K562 (cell line): ENCODE results near the gene JUND. TPM values are rescaled to one million over a fixed set of nuclear protein-coding genes. Genes with fewer than 3 reads are reported as not detected.

Source experiments
- ELF2 ChIP-seq: fragments of 250-450 bp; sonication (Bioruptor Pico); IDR thresholded peaks from 2 replicates; pipeline ENCODE4 v1.5.0; 2021; ENCODE audit warnings: mild to moderate bottlenecking
- GABPB1 ChIP-seq: sonication (generic); formaldehyde crosslinking; IDR thresholded peaks from 2 replicates; pipeline ENCODE4 v1.8.0; 2022; ENCODE audit warnings: mild to moderate bottlenecking, missing genetic modification reagents
- HNRNPK ChIP-seq: fragments of 200-400 bp; formaldehyde crosslinking; IDR thresholded peaks from one replicate; pipeline ENCODE4 v1.6.1; 2018; ENCODE audit warnings: mild to moderate bottlenecking, low read depth, low read length; ENCODE audit not compliant: poor library complexity, severe bottlenecking
- IFI16 ChIP-seq: fragments of 250-450 bp; sonication (Bioruptor Pico); IDR thresholded peaks from 2 replicates; pipeline ENCODE4 v2.1.2; 2022; ENCODE audit warnings: mild to moderate bottlenecking, inconsistent platforms
- RAD51 ChIP-seq: fragments of 450-650 bp; IDR thresholded peaks from 2 replicates; pipeline ENCODE4 v1.7.1; 2016; ENCODE audit warnings: low read depth, mild to moderate bottlenecking, borderline replicate concordance
- RBM15 ChIP-seq: fragments of 200-400 bp; formaldehyde crosslinking; IDR thresholded peaks from 2 replicates; pipeline ENCODE4 v1.6.1; 2018; ENCODE audit warnings: mild to moderate bottlenecking, low read length, moderate library complexity; ENCODE audit not compliant: insufficient read depth
- RHOXF2B ChIP-seq: fragments of 250-450 bp; sonication (Bioruptor Pico); conservative IDR thresholded peaks from 2 replicates; pipeline ENCODE4 v1.5.1; 2021
- SREBF2 ChIP-seq: sonication (generic); formaldehyde crosslinking; IDR thresholded peaks from 2 replicates; pipeline ENCODE4 v1.4.0; 2020; ENCODE audit warnings: mild to moderate bottlenecking, missing genetic modification reagents
- STAT5B ChIP-seq: fragments of 250-450 bp; sonication (Bioruptor Pico); IDR thresholded peaks from 2 replicates; pipeline ENCODE4 v1.8.0; 2021; ENCODE audit warnings: mild to moderate bottlenecking, inconsistent platforms
- TBL1XR1 ChIP-seq, 2 experiments: IDR thresholded peaks; 2 replicates each; pipeline ENCODE4 v1.6.1; 2012; ENCODE audit warnings: improper control_type of control experiment in 2 of 2, low read length in 2 of 2, mild to moderate bottlenecking in 1 of 2
- WHSC1 ChIP-seq: IDR thresholded peaks from one replicate; pipeline ENCODE4 v1.6.1; 2012; ENCODE audit warnings: low read length, control low read depth, inconsistent platforms
- ZFP30 ChIP-seq: fragments of 250-450 bp; sonication (Bioruptor Pico); IDR thresholded peaks from 2 replicates; pipeline ENCODE4 v1.8.0; 2022; ENCODE audit warnings: moderate library complexity, mild to moderate bottlenecking, inconsistent platforms, borderline replicate concordance
- ZFP91 ChIP-seq: sonication (generic); formaldehyde crosslinking; IDR thresholded peaks from 2 replicates; pipeline ENCODE4 v1.8.0; 2022; ENCODE audit warnings: mild to moderate bottlenecking, missing genetic modification reagents
- ZFPM2 ChIP-seq: fragments of 250-450 bp; sonication (Bioruptor Pico); IDR thresholded peaks from 2 replicates; pipeline ENCODE4 v1.5.1; 2022; ENCODE audit warnings: mild to moderate bottlenecking
- ZNF311 ChIP-seq: fragments of 250-450 bp; sonication (Bioruptor Pico); IDR thresholded peaks from 2 replicates; pipeline ENCODE4 v1.4.0; 2020; ENCODE audit warnings: mild to moderate bottlenecking, moderate library complexity
- ZNF586 ChIP-seq: fragments of 450-650 bp; formaldehyde crosslinking; conservative IDR thresholded peaks from 2 replicates; pipeline ENCODE4 v1.4.0; 2020; ENCODE audit warnings: mild to moderate bottlenecking, moderate library complexity
- ZNF830 ChIP-seq: fragments of 250-450 bp; sonication (Bioruptor Pico); IDR thresholded peaks from 2 replicates; pipeline ENCODE4 v1.5.0; 2021; ENCODE audit warnings: mild to moderate bottlenecking
- polyA plus RNA-seq, 8 experiments: library from polyadenylated mRNA; depleted of rRNA in 4 of 8; stranded (reverse) in 5 of 8; unstranded in 3 of 8; fragments of >200 nt; fragmentation: Nextera tagmentation in 2 of 8; fragmentation: Illumina TruSeq in 1 of 8; extraction: Ambion mirVana in 2 of 8; extraction: Trizol in 1 of 8; gene quantifications; 2 replicates each; pipeline versions ENCODE4 v1.2.1 to v1.2.3, GENCODE V29; 2011 to 2014; ENCODE audit warnings: inconsistent platforms in 1 of 8, missing spikeins in 1 of 8
- total RNA-seq, 7 experiments: library from RNA; depleted of rRNA in 6 of 7; stranded (reverse); fragments of >200 nt in 6 of 7; fragmentation: Illumina TruSeq in 2 of 7; extraction: Trizol in 2 of 7; gene quantifications; 2 replicates each; pipeline versions ENCODE4 v1.2.1 to v1.2.3, GENCODE V29; 2011 to 2021; ENCODE audit warnings: low replicate concordance in 1 of 7
- TF ChIP-seq, protein P1 (sequence below), 2 experiments: fragments of 450-650 bp; conservative IDR thresholded peaks; 2 replicates each; pipeline ENCODE4 v1.6.1; 2017; ENCODE audit warnings: mild to moderate bottlenecking in 2 of 2, moderate library complexity in 2 of 2
- TF ChIP-seq, protein P2 (sequence below): IDR thresholded peaks from 3 replicates; pipeline ENCODE4 v1.6.1; 2011; ENCODE audit warnings: borderline replicate concordance, mild to moderate bottlenecking, moderate library complexity; ENCODE audit not compliant: insufficient read length; ENCODE audit errors: extremely low read depth
- TF ChIP-seq, protein P3 (sequence below): fragments of 200-800 bp; sonication (Bioruptor generic); IDR thresholded peaks from 2 replicates; pipeline ENCODE4 v1.6.1; 2017; ENCODE audit warnings: missing genetic modification characterization, missing compliant biosample characterization

JUND gene
- total and polyA plus RNA-seq, 9 of the 15 experiments (the other 6 are each of a cell fraction or from before 2014, with no cell fraction given) = 6.4 to 286 (median 42.3) TPM

GRCh38 chr19:18291590-18292461 lies 10.4 kb upstream of the JUND start (continued):
- TF ChIP-seq ZFP91 = 0 out of 2 replicates have a peak, but pooled peaks have one; percentile 19
- no peak; the same call in 1 of the 2 replicates for TF ChIP-seq ZNF311 (CRISPR knock-in tag)
- no peak for TF ChIP-seq STAT5B (CRISPR knock-in tag)
- no peak for TF ChIP-seq RBM15
- TF ChIP-seq ELF2 = no peak
- TF ChIP-seq RHOXF2B (CRISPR knock-in tag) = no peak
- no peak for TF ChIP-seq ZNF586 (CRISPR knock-in tag)
- TF ChIP-seq, protein P1, sequence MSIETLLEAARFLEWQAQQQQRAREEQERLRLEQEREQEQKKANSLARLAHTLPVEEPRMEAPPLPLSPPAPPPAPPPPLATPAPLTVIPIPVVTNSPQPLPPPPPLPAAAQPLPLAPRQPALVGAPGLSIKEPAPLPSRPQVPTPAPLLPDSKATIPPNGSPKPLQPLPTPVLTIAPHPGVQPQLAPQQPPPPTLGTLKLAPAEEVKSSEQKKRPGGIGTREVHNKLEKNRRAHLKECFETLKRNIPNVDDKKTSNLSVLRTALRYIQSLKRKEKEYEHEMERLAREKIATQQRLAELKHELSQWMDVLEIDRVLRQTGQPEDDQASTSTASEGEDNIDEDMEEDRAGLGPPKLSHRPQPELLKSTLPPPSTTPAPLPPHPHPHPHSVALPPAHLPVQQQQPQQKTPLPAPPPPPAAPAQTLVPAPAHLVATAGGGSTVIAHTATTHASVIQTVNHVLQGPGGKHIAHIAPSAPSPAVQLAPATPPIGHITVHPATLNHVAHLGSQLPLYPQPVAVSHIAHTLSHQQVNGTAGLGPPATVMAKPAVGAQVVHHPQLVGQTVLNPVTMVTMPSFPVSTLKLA (conservative IDR thresholded peaks at IDR 0.05) = peak; percentile 62 to 76
- no peak for TF ChIP-seq IFI16 (CRISPR knock-in tag)
- TF ChIP-seq ZFP30 = no peak
- peak; percentile 72 for TF ChIP-seq GABPB1 (CRISPR knock-in tag)
- peak; percentile 40; the same call in 1 of the 2 replicates for TF ChIP-seq RAD51
- TF ChIP-seq TBL1XR1 (IDR thresholded peaks at IDR 0.05; ENCODE audit: low read length in 2 of 2) = no peak
- TF ChIP-seq, protein P2, sequence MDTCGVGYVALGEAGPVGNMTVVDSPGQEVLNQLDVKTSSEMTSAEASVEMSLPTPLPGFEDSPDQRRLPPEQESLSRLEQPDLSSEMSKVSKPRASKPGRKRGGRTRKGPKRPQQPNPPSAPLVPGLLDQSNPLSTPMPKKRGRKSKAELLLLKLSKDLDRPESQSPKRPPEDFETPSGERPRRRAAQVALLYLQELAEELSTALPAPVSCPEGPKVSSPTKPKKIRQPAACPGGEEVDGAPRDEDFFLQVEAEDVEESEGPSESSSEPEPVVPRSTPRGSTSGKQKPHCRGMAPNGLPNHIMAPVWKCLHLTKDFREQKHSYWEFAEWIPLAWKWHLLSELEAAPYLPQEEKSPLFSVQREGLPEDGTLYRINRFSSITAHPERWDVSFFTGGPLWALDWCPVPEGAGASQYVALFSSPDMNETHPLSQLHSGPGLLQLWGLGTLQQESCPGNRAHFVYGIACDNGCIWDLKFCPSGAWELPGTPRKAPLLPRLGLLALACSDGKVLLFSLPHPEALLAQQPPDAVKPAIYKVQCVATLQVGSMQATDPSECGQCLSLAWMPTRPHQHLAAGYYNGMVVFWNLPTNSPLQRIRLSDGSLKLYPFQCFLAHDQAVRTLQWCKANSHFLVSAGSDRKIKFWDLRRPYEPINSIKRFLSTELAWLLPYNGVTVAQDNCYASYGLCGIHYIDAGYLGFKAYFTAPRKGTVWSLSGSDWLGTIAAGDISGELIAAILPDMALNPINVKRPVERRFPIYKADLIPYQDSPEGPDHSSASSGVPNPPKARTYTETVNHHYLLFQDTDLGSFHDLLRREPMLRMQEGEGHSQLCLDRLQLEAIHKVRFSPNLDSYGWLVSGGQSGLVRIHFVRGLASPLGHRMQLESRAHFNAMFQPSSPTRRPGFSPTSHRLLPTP = no peak
- TF ChIP-seq ZFPM2 (CRISPR knock-in tag) = no peak; the same call in 1 of the 2 replicates
- TF ChIP-seq SREBF2 (CRISPR knock-in tag) = no peak
- TF ChIP-seq, protein P3, sequence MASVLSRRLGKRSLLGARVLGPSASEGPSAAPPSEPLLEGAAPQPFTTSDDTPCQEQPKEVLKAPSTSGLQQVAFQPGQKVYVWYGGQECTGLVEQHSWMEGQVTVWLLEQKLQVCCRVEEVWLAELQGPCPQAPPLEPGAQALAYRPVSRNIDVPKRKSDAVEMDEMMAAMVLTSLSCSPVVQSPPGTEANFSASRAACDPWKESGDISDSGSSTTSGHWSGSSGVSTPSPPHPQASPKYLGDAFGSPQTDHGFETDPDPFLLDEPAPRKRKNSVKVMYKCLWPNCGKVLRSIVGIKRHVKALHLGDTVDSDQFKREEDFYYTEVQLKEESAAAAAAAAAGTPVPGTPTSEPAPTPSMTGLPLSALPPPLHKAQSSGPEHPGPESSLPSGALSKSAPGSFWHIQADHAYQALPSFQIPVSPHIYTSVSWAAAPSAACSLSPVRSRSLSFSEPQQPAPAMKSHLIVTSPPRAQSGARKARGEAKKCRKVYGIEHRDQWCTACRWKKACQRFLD (CRISPR knock-in tag) = peak; percentile 84; the same call in 1 of the 2 replicates
- TF ChIP-seq WHSC1 = no peak
- TF ChIP-seq ZNF830 (CRISPR knock-in tag) = no peak
- peak; percentile 40 for TF ChIP-seq HNRNPK
